HL-60 (cell line): ENCODE results near the gene ADCK1.

Source experiments
- CTCF ChIP-seq: IDR thresholded peaks from one replicate; pipeline ENCODE4 v1.5.1; 2011; ENCODE audit warnings: low read length, control low read depth, inconsistent platforms; ENCODE audit not compliant: insufficient read depth
- POLR2AphosphoS5 ChIP-seq: IDR thresholded peaks from 2 replicates; pipeline ENCODE4 v1.6.1; 2012; ENCODE audit warnings: low read depth
- REST ChIP-seq: IDR thresholded peaks from 2 replicates; pipeline ENCODE4 v1.6.1; 2012; ENCODE audit warnings: low read depth; ENCODE audit not compliant: insufficient replicate concordance

GRCh38 chr14:77752799-77753516 is 47.0 kb upstream of the ADCK1 start:
- TF ChIP-seq CTCF (no peak), POLR2AphosphoS5 (no peak), REST (no peak)
